Ovary (tissue), 9 donors: ENCODE results near the gene BGN. TPM values are rescaled to one million over a fixed set of nuclear protein-coding genes. Genes with fewer than 3 reads are reported as not detected.

ENCODE experiments used
- DNase-seq, 5 donors: peaks; one replicate each; pipeline ENCODE4 v3.0.0-alpha.2; 2019 to 2020
- H3K27ac ChIP-seq, 2 donors: fragments of 200-600 bp; one replicate each; pipeline versions ENCODE4 v1.5.1 to v1.8.0; 2019 to 2022
- H3K27me3 ChIP-seq: fragments of 200-600 bp; one replicate; pipeline ENCODE4 v1.8.0; 2022
- H3K36me3 ChIP-seq: fragments of 200-600 bp; sonication (generic); one replicate; pipeline ENCODE4 v1.5.1; 2019
- H3K4me1 ChIP-seq: one replicate; pipeline ENCODE4 v1.8.1; 2013; ENCODE audit warnings: mild to moderate bottlenecking, moderate library complexity; ENCODE audit not compliant: insufficient read depth
- H3K4me3 ChIP-seq: fragments of 200-600 bp; sonication (generic); one replicate; pipeline ENCODE4 v1.5.1; 2017
- H3K9me3 ChIP-seq, 2 donors: fragments of 200-600 bp in 1 of 2; sonication (generic) in 1 of 2; one replicate each; pipeline versions ENCODE4 v1.5.1 to v1.8.1; 2013 to 2019; ENCODE audit warnings: mild to moderate bottlenecking in 1 of 2, moderate library complexity in 1 of 2
- CTCF ChIP-seq, 3 donors: fragments of 450-650 bp in 2 of 3; fragments of 200-600 bp in 1 of 3; IDR thresholded peaks; one replicate each; pipeline versions ENCODE4 v1.5.1 to v1.8.0; 2016 to 2022; ENCODE audit warnings: antibody characterized with exemption in 3 of 3, mild to moderate bottlenecking in 1 of 3
- EP300 ChIP-seq: sonication (generic); formaldehyde crosslinking; IDR thresholded peaks from one replicate; pipeline ENCODE4 v1.6.1; 2017; ENCODE audit warnings: antibody characterized with exemption
- POLR2A ChIP-seq: fragments of 450-650 bp; IDR thresholded peaks from one replicate; pipeline ENCODE4 v1.6.1; 2017; ENCODE audit warnings: antibody characterized with exemption, mild to moderate bottlenecking, moderate library complexity
- WGBS, 3 donors: extraction: QIAGEN DNeasy Blood & Tissue Kit in 1 of 3; methylation state at CpG; one replicate each; pipeline versions ENCODE4 v1.1.5 to v1.1.7; 2013 to 2017; 5-methylcytosine and 5-hydroxymethylcytosine counted together
- intact Hi-C, 4 donors: fragments of 100-400 bp; cut with DNase I; formaldehyde crosslinking; loops; one replicate each; pipeline versions ENCODE4 v1.11.0 to v1.15.1; 2022 to 2023
- polyA plus RNA-seq, 2 donors: library from polyadenylated mRNA; stranded (reverse); fragments of 200-250 nt in 1 of 2; fragments of 350-450 nt in 1 of 2; fragmentation: Illumina TruSeq in 1 of 2; extraction: RNeasy Lipid Tissue Mini Kit (QIAGEN cat#74804) in 1 of 2; gene quantifications; one replicate each; pipeline ENCODE4 v1.2.3, GENCODE V29; 2013 to 2014
- total RNA-seq, 7 donors: library from RNA; depleted of rRNA in 2 of 7; stranded (reverse); fragments of >200 nt in 2 of 7; fragmentation: NEBNext Ultra II Directional in 3 of 7; extraction: Animal tissue kit (Norgen Biotek cat#: 25700) in 3 of 7; gene quantifications; one replicate each; pipeline versions ENCODE4 v1.1.0 to v1.2.4, GENCODE V29; 2016 to 2023
- donor health status: DM: no; HTN: no; CAD: no; lungs with moderate emphysema.
- donor health status: DM: no; HTN: no; CAD: no.
- donor health status: Bipolar disorder and iron deficiency.
- donor health status: DM: yes; HTN: yes; CAD: no.
- donor health status: DM: no; HTN: no; CAD: no.
- donor health status: DM: yes; HTN: yes; CAD: no.

The BGN gene
- total and polyA plus RNA-seq, 9 donors, result 10.0 to 81.7 (median 48.5) TPM

GRCh38 chrX:153511784-153512500, 17.2 kb downstream of the BGN start:
- 48 to 59% (median 58%) methylated on average over 17 of the region's 17 CpGs for WGBS, 3 donors
- Histone ChIP-seq H3K36me3 (no peaks in the 10 kb centered on the region), H3K27me3 (no peaks in the 10 kb centered on the region), H3K9me3 (no peaks in the 10 kb centered on the region), H3K4me3 (no peak overlapping the region), H3K4me1 (no peaks in the 10 kb centered on the region), H3K27ac (no peak overlapping the region)
- DNase-seq, result no peak
- intact Hi-C loops, result no loop called here
- TF ChIP-seq EP300 (no peak), POLR2A (no peak), CTCF (IDR thresholded peaks at IDR 0.05) (no peak)

GRCh38 chrX:153512501-153512893, 17.7 kb downstream of the BGN start:
- Histone ChIP-seq H3K4me1 (no peaks in the 10 kb centered on the region), H3K36me3 (no peaks in the 10 kb centered on the region), H3K27me3 (no peaks in the 10 kb centered on the region), H3K9me3 (no peaks in the 10 kb centered on the region), H3K4me3 (no peak overlapping the region), H3K27ac (no peak overlapping the region)
- WGBS, 3 donors, result 50 to 60% (median 55%) methylated on average over 3 of the region's 3 CpGs
- no peak for TF ChIP-seq CTCF (IDR thresholded peaks at IDR 0.05)
- no peak for TF ChIP-seq EP300
- no peak for DNase-seq
- intact Hi-C loops, result no loop called here

- no peak overlapping the region for H3K27ac ChIP-seq
- H3K9me3 ChIP-seq, result no peaks in the 10 kb centered on the region
- no peaks in the 10 kb centered on the region for H3K27me3 ChIP-seq
- no peaks in the 10 kb centered on the region for H3K4me1 ChIP-seq
- intact Hi-C loops, result no loop called here
- DNase-seq, result no peak
- TF ChIP-seq EP300 (no peak), POLR2A (no peak), CTCF (IDR thresholded peaks at IDR 0.05) (no peak)
- no peaks in the 10 kb centered on the region for H3K36me3 ChIP-seq
- H3K4me3 ChIP-seq, result no peak overlapping the region
- WGBS, 3 donors, result 64 to 82% (median 67%) methylated on average over 5 of the region's 5 CpGs
These were observed 18.5 kb downstream of the BGN start for GRCh38 chrX:153513265-153513664.

GRCh38 chrX:153514259-153514658, 19.5 kb downstream of the BGN start:
- 67 to 71% (median 69%) methylated on average over 9 of the region's 9 CpGs for WGBS, 3 donors
- H3K9me3 ChIP-seq, result no peaks in the 10 kb centered on the region
- no peak overlapping the region for H3K4me3 ChIP-seq
- no peaks in the 10 kb centered on the region for H3K27me3 ChIP-seq
- DNase-seq, result no peak
- intact Hi-C loops, result no loop called here
- no peaks in the 10 kb centered on the region for H3K4me1 ChIP-seq
- no peaks in the 10 kb centered on the region for H3K36me3 ChIP-seq
- no peak overlapping the region for H3K27ac ChIP-seq
- TF ChIP-seq EP300, result no peak
- TF ChIP-seq CTCF (IDR thresholded peaks at IDR 0.05), result no peak
- no peak for TF ChIP-seq POLR2A
